Hair follicular keratinocyte (primary cell): ENCODE data around the gene PTRHD1. TPM values are rescaled to one million over a fixed set of nuclear protein-coding genes. Genes with fewer than 3 reads are reported as not detected.

Experiments used
- total RNA-seq: library from RNA; depleted of rRNA; stranded (reverse); fragments of >200 nt; gene quantifications from 2 replicates; pipeline ENCODE4 v1.2.3, GENCODE V29; 2015

PTRHD1 gene, protein sequence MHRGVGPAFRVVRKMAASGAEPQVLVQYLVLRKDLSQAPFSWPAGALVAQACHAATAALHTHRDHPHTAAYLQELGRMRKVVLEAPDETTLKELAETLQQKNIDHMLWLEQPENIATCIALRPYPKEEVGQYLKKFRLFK
- total RNA-seq = 31.9 and 32.5 TPM in 2 replicates

GRCh38 chr2:24792874-24793760 is at the start of gene PTRHD1, which contains the start of gene CENPO:
TSS of gene PTRHD1 (minus strand) at chr2:24793391. CDS start at chr2:24793377, 14 bp downstream.
TSS of gene CENPO (plus strand) at chr2:24793425. CDS start at chr2:24793920, 495 bp downstream.

Other genes with a start within 250 kb of the PTRHD1 start
- 9.3 and 19.8 TPM in 2 replicates for gene CENPO, start within 50 bp of the PTRHD1 start, total RNA-seq
- gene ADCY3, start 126.8 kb upstream of the PTRHD1 start, total RNA-seq = 37.5 and 46.3 TPM in 2 replicates
- 0.91 and 7.0 TPM in 2 replicates for gene DNAJC27, start 178.6 kb upstream of the PTRHD1 start, total RNA-seq
- 0.55 and 0.61 TPM in 2 replicates for gene EFR3B, start 248.7 kb upstream of the PTRHD1 start, total RNA-seq